Sigmoid colon (tissue), 4 donors: ENCODE results near the gene VCAN.

Experiments used
- CTCF ChIP-seq, 4 experiments: fragments of 450-650 bp in 3 of 4; fragments of 200-600 bp in 1 of 4; IDR thresholded peaks; one replicate each; pipeline ENCODE4 v1.5.1; 2016 to 2019; ENCODE audit warnings: antibody characterized with exemption in 4 of 4, mild to moderate bottlenecking in 3 of 4, moderate library complexity in 2 of 4
- POLR2AphosphoS5 ChIP-seq, 4 donors: sonication (generic); formaldehyde crosslinking; IDR thresholded peaks; one replicate each; pipeline ENCODE4 v1.6.1; 2017; ENCODE audit warnings: antibody characterized with exemption in 4 of 4

GRCh38 chr5:83469075-83469474 lies 2.5 kb upstream of the VCAN start:
- no peak for TF ChIP-seq POLR2AphosphoS5 (IDR thresholded peaks at IDR 0.05)
- TF ChIP-seq CTCF (IDR thresholded peaks at IDR 0.05), result no peak
